HG03064 (cell line): ENCODE data around the gene GAS7.

ENCODE experiments used
- ATAC-seq: cut with Tn5 transposase; IDR thresholded peaks from one replicate; pipeline ENCODE4 v1.9.1; 2021; ENCODE audit warnings: low read depth; ENCODE audit not compliant: unreplicated experiment

The GAS7 gene

GRCh38 chr17:9872852-9873251 lies 325.6 kb downstream of the GAS7 start:
- ATAC-seq = no peak

DNA sequence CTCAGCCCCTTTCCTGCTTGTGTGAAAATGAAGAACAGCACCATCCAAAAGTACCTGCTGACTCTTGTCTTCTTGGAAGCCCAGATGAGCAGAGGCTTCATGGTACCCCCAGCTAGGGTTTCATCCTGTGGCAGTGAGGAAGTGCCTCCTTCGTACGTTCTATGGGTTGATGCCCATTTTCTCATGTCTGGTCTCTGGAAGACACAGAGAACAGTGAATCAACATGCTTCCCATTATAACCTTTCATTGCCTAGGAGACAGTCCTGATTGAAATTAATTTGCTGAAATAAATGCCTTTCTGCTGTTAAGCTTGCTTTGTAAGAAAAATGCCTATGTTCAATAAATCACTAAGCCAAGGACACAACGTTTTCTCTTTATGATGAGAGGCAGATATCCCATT lies 329.9 kb downstream of the GAS7 start:
- ATAC-seq = no peak

GRCh38 chr17:9865586-9865985 lies 332.8 kb downstream of the GAS7 start:
- ATAC-seq = no peak

DNA sequence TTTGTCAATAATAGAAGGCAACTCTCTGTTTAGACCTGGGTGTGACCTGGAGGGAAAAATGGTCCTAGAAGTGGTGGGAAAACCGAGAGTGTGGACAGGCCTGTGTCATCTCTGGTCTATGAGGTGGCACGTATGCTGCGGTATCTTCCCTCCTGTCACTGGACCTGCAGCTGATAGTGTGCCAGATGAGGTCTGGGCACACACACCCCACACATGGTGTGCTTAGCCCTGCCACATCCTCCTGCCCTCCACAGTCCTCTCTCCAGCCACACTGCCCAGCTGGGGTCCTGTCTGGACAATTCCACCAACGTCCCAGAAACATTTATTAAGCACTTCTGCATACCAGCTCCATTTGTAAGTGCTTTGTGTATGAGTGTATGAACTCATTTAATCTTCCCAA lies 335.5 kb downstream of the GAS7 start:
- ATAC-seq = no peak

DNA sequence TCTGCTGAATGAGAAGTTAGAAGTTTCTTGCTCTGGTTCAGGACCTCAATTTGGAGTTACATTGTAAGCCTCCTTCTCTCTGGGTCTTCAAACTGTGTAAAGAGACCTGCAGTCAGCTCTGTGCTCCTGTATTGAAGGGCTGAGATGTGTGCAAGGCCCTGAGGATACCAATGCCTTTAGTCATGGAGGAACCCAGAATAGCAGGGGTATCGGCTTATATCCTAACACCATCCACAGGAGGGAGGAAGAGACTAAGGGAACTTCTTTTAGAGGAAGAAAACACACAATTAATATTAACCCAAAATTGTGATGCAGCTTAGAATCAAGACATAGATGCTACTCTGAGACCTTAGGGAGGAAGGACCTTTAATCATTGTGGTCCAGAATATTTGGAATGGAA lies 336.2 kb downstream of the GAS7 start:
- ATAC-seq = no peak

- no peak for ATAC-seq
These were observed 337.6 kb downstream of the GAS7 start for GRCh38 chr17:9860851-9861250.
